GM18951 (cell line): ENCODE measurements around the gene C10orf62.
"Not testable (repeated sequence)": the region's sequence is repeated elsewhere in the genome, so short reads cannot be mapped to it uniquely, and the experiment has no call there.

Source experiments
- POLR2A ChIP-seq: IDR thresholded peaks from 4 replicates; pipeline ENCODE4 v1.6.1; 2011; ENCODE audit warnings: mild to moderate bottlenecking; ENCODE audit not compliant: insufficient read length, insufficient read depth; ENCODE audit errors: extremely low read depth
- in situ Hi-C: fragments of 300-500 bp; cut with MboI; formaldehyde crosslinking; loops from one replicate; pipeline ENCODE4 v1.12.0; 2022; ENCODE audit warnings: low sequenced_read_pairs, mixed read lengths, inconsistent platforms; ENCODE audit not compliant: unreplicated experiment

Gene C10orf62

DNA sequence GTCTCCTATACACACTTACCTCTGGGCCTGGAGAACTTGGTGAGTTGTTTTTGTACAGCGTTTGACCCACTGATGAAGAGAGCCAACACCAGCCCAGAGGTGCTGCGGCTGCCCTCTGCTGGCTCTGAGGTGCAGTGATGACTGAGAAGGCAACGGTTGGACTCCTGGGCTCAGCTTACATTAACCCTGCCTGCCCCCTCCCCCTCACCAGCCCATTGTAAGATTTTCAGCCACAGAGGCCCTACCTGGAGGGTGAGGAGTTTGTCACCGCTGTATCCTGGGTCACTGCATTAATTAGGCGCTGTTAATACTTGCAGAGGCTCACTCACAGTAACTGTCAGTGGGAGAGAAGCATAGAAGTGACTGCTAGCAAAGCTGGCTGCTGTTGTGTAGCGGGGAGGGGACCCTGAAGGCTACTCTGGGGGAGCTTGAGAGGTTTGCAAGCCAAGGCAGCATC lies 35.9 kb upstream of the C10orf62 start:
- in situ Hi-C loops = no loop called here

DNA sequence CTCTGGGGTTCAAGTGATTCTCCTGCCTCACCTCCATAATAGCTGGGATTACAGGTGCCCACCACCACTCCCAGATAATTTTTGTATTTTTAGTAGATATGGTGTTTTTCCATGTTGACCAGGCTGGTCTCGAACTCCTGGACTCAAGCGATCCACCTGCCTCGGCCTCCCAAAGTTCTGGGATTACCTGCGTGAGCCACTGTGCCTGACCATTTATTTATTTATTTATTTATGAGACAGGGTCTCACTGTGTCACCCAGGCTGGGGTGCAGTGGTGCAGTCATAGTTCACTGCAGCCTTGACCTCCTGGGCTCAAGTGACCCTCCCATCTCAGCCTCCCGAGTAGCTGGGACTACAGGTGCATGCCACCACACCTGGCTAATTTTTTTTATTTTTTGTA lies 35.2 kb upstream of the C10orf62 start:
- in situ Hi-C loops = not testable (repeated sequence)

More for the DNA sequence above, 35.9 kb upstream of the C10orf62 start:
- no peak for TF ChIP-seq POLR2A

DNA sequence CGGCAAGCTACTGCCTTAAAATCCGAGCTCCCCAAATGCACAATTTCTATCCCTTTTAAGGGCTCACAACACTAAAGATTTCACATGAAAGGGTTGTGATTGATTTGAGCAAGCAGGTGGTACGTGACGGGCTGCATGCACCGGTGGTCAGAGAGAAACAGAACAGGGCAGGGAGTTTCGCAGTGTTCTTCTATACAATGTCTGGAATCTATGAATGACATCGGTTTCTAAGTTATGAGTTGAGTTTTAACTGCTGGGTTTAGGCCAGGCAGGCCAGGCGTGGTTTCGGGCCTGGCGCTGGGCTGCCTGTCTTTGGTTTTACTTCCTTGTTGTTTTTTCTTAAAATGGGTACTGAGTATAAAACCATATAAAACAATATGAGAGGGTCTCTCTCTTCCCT lies 34.0 kb upstream of the C10orf62 start:
- in situ Hi-C loops = not testable (repeated sequence)

DNA sequence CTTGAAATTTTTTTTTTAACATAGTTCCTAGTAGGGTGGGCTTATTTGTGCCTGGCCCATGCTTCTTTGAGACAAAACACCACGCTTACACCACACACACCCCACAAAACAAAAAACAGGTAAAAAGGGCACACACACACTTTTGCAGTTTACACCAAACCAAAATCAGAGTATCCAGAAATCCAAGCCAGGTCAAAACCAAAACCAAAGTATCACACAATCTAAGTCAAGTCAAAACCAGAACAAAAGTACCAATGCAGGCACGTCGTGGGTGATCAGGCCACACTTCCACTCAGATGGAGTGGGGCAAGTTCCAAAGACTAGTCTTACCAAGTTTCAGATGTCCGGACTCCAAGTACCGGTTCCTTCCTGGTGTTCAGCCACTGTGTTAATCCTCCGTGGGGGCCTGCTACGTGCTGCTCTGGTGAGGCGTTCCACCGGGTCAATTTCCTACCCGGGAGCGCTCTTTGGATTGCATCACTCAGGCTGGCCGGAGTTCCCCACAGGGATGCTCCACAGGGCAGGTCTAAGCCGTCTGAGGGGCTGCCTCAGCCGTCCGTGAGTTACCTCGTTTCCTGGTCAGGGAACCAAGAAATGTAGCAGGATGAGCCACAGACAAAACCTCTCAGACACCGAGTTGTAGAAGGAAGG lies 28.7 kb upstream of the C10orf62 start:
- in situ Hi-C loops = not testable (repeated sequence)

DNA sequence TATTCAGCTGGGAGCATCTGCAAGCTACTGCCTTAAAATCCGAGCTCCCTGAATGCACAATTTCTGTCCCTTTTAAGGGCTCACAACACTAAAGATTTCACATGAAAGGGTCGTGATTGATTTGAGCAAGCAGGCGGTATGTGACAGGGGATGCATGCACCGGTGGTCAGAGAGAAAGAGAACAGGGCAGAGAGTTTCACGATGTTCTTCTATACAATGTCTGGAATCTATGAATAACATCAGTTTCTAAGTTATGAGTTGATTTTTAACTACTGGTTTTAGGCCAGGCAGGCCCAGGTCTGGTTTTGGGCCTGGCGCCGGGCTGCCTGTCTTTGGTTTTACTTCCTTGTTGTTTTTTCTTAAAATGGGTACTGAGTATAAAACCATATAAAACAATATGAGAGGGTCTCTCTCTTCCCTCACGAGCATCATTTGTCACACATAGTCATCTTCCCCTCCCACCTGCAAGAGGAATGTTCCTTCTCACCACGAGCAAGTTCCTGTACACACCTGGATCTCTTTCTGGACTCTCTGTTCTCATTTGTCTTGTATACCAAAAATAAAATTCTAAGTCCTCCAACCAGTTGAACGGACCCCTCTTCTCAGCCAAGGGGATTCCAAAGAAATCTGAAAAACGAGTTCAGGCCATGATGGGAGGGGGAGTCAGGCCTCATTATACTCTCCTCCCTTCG lies 28.0 kb upstream of the C10orf62 start:
- in situ Hi-C loops = not testable (repeated sequence)

DNA sequence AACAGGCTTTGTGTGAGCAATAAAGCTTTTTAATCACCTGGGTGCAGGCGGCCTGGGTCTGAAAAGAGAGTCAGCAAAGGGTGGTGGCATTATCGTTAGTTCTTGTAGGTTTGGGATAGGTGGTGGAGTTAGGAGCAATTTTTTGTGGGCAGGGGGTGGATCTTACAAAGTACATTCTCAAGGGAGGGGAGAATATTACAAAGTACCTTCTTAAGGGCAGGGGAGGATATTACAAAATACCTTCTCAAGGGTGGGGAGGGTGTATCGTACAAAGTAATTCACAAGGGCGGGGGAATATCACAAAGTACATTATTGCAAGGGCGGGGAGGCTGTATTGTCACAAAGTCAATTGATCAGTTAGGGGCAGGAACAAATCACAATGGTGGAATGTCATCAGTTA lies 27.2 kb upstream of the C10orf62 start:
- in situ Hi-C loops = not testable (repeated sequence)

DNA sequence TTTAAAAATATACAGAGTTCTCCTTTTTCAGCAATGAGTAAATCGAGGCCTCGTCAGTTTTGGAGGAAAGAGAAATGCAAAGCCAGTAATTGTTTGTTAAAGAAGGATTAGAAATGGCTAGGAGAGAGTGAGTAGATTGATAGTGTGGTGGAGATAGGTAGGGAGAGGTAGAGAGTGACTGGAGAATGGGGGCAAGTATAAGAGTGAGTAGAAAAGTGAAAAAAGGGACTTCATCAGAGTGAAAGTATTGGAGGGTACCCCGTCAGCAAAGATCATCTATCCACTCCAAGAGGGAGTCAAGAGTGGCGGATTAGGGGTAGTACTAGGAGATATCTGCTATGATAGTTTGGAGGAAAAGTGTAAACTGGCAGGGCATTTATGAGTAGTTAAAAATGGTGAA lies 26.2 kb upstream of the C10orf62 start:
- no peak for TF ChIP-seq POLR2A
- in situ Hi-C loops = no loop called here

DNA sequence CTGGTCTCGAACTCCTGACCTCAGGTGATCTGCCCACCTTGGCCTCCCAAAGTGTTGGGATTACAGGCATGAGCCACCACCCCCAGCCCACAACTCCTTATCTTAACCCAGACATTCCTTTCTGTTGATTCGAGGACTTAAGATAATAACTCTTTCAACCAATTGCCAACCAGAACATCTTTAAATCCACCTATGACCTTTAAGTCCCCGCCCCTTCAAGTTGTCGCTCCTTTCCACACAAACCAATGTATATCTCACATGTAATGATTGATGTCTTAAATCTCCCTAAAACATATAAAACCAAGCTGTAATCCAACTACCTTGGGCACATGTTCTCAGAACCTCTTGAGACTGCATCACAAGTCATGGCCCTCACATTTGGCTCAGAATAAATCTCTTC lies 24.7 kb upstream of the C10orf62 start:
- in situ Hi-C loops = no loop called here
- no peak for TF ChIP-seq POLR2A

DNA sequence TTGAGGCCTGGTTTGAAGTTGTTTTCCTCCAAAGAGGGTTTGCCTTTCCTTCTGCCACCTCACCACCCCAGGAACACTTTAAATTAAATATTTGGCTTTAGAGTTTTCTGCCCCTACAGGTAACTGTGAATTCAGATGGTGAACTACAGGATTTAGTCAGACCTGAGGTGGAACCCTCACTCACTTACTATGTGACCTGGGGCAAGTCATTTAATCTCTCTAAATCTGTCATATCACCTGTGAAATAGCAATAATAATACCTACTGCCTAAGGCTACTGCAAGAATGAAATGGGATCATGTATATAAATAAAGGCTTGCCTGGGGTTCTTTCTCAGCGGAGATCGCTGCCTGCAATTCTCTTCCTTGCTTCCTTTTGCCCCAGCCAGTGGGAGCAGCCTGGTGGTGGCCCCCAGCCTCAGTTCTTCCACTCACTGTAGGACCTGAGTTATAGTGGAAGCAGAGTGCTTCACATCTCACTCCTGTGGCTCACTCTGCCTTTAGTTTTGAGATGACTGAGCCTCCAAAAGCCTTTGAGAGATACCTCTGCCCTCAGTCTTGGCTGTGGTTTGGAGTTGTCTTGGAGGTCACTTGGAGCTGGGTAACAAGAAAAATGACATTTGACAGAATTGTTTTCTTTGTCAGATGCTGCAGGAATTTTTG lies 23.1 kb upstream of the C10orf62 start:
- TF ChIP-seq POLR2A = no peak
- in situ Hi-C loops = no loop called here

DNA sequence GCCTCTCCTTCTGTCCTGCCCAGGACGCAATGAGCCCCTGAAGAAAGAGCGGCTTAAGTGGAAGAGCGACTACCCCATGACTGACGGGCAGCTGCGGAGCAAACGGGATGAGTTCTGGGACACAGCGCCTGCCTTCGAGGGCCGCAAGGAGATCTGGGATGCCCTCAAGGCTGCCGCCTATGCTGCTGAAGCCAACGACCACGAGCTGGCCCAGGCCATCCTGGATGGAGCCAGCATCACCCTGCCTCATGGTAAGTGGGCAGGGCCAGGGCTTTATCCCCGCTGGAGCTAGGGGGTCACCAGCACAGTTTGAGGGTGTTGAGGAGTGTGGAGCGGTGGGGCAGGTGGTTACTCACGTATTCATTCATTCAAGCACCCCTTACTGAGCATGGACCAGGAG lies 21.6 kb upstream of the C10orf62 start:
- TF ChIP-seq POLR2A = no peak
- in situ Hi-C loops = no loop called here

DNA sequence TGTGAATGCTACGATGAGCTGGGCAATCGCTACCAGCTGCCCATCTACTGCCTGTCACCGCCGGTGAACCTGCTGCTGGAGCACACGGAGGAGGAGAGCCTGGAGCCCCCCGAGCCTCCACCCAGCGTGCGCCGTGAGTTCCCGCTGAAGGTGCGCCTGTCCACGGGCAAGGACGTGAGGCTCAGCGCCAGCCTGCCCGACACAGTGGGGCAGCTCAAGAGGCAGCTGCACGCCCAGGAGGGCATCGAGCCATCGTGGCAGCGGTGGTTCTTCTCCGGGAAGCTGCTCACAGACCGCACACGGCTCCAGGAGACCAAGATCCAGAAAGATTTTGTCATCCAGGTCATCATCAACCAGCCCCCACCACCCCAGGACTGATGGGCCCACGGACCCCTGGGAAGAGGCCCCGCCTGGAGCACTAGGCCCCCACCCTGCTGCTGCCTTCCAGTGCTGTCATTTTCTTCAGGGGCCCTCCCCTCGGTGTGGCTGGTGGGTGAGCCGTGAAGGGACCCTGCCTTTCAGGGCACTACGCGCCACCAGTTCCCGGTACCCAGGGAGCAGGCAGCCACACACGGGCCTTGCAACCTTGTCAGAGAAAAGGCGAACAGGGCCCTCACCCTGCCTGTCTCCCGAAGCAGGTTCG lies 19.3 kb upstream of the C10orf62 start:
- in situ Hi-C loops = no loop called here
- TF ChIP-seq POLR2A = no peak

DNA sequence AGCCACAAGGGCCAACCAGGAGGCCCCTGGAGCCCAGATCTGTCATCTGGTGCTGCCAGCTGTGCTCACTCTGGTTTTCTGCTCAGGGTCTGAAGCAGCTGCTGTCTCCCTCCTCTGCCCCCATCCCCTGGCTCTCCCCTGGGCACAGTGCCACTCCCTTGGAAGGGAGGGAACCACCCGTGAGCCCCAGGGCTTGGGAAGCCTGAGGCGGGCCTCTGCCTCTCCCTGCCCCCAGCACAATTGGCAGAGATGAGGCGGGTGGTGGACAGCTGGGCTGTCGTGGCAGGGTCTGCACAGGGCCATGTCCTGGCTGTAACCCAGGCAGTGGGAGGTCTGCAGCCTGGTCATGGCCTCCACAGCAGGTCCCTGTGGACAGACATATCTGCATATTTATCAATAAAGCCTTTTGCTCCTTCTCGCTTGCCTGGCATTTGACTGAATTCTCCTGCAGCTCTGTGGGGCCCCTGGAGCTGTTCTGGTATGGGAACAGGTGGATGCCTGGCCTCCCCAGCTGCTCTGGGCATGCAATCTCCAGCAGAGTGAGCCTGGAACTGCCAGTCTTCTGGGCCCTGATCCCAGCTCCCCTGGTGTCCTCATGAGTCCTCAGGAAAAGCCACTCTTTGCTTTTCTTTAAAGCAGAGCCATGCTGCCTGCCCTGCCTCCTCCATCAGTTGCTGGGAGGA lies 18.6 kb upstream of the C10orf62 start:
- in situ Hi-C loops = no loop called here

DNA sequence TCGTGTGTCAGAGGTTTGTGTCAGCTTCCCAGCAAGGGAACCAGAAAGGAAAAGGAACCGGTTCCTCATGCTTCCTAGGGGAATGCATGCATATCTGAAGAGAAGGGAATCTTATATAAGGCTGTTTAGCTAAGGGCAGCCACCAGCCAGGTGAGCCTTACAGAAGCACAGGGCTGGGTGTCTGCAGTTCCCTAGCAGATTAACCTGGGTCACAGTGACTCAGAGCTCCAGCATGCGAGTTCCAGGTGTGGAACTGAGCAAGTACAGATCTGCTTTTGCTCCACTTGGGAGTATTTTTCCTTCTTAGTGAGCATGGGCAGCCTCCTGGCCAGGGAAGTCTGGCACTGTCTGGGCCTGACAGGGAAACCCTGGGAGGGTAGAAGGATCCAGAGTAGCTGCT lies 17.9 kb upstream of the C10orf62 start:
- in situ Hi-C loops = no loop called here
- TF ChIP-seq POLR2A = no peak

More for the DNA sequence above, 18.6 kb upstream of the C10orf62 start:
- TF ChIP-seq POLR2A = no peak
